MCF 10A (cell line): ENCODE measurements around the gene GRID2IP. TPM values are rescaled to one million over a fixed set of nuclear protein-coding genes. Genes with fewer than 3 reads are reported as not detected.
A peak's percentile ranks its signal among the peaks of the same experiment; 100 is the strongest.

Experiments used
- BruUV-seq: library from RNA; stranded (reverse); fragments of 400-500 nt; replicated peaks from 2 replicates; lab custom pipeline; 2021; lab: Mats Ljungman, UMichigan
- CTCF ChIA-PET: fragments of 300-600 bp; sonication (Branson Sonifier 250); formaldehyde crosslinking; extraction: SDS; loops from one replicate; lab custom pipeline; 2021; ENCODE audit warnings: antibody characterized with exemption, inconsistent platforms; lab: Yijun Ruan, JAX
- POLR2A ChIA-PET: fragments of 300-600, 350-650 bp; sonication (Branson Sonifier 250); formaldehyde crosslinking; extraction: SDS; loops from one replicate; lab custom pipeline; 2020; ENCODE audit warnings: antibody characterized with exemption, inconsistent platforms; lab: Yijun Ruan, JAX
- DNase-seq: peaks from one replicate; pipeline ENCODE4 v3.0.0-alpha.2; 2018; ENCODE audit not compliant: unreplicated experiment
- H3K27ac Mint-ChIP-seq: one replicate; pipeline ENCODE4 v1.8.0; 2022; ENCODE audit warnings: mild to moderate bottlenecking, low read depth, mixed read lengths; ENCODE audit not compliant: unreplicated experiment
- H3K27me3 Mint-ChIP-seq: one replicate; pipeline ENCODE4 v1.8.0; 2022; ENCODE audit warnings: mixed read lengths; ENCODE audit not compliant: insufficient read depth, unreplicated experiment
- H3K36me3 Mint-ChIP-seq: one replicate; pipeline ENCODE4 v1.8.0; 2022; ENCODE audit warnings: mild to moderate bottlenecking, moderate library complexity, mixed read lengths; ENCODE audit not compliant: insufficient read depth, unreplicated experiment
- H3K4me1 Mint-ChIP-seq: one replicate; pipeline ENCODE4 v1.8.0; 2022; ENCODE audit warnings: mixed read lengths; ENCODE audit not compliant: insufficient read depth, unreplicated experiment
- H3K4me3 Mint-ChIP-seq: one replicate; pipeline ENCODE4 v1.8.0; 2022; ENCODE audit warnings: mild to moderate bottlenecking, moderate library complexity, mixed read lengths; ENCODE audit not compliant: unreplicated experiment
- H3K9me3 Mint-ChIP-seq: one replicate; pipeline ENCODE4 v1.8.0; 2022; ENCODE audit warnings: mixed read lengths; ENCODE audit not compliant: unreplicated experiment
- CTCF ChIP-seq: fragments of 200-600 bp; IDR thresholded peaks from one replicate; pipeline ENCODE4 v1.8.0; 2022; ENCODE audit warnings: antibody characterized with exemption, mild to moderate bottlenecking; ENCODE audit not compliant: unreplicated experiment
- intact Hi-C: fragments of 100-400 bp; cut with micrococcal nuclease; formaldehyde crosslinking; loops from 2 replicates; pipeline ENCODE4 v1.14.1; 2022
- total RNA-seq: library from RNA; stranded (reverse); gene quantifications from 2 replicates; pipeline ENCODE4 v1.2.3, GENCODE V29; 2022

Gene GRID2IP
- total RNA-seq, 1 experiment from 2014 or later: not detected

- DNase-seq: no peak
- ChIA-PET CTCF (no interaction called here), POLR2A (no interaction called here)
- no peaks in the 10 kb centered on the region for H3K27me3 Mint-ChIP-seq
- no peak for TF ChIP-seq CTCF
- no peaks in the 10 kb centered on the region for H3K9me3 Mint-ChIP-seq
- no peak overlapping the region for H3K4me3 Mint-ChIP-seq
- H3K36me3 Mint-ChIP-seq: no peaks in the 10 kb centered on the region
- intact Hi-C loops: no loop called here
- no peaks in the 10 kb centered on the region for H3K4me1 Mint-ChIP-seq
- H3K27ac Mint-ChIP-seq: no peak overlapping the region
- no TSS peak for BruUV-seq
Observed at GRCh38 chr7:6553448-6554044, 2.3 kb upstream of the GRID2IP start.

GRCh38 chr7:6547400-6547799 lies 3.9 kb downstream of the GRID2IP start:
- POLR2A ChIA-PET: no interaction called here
- Mint-ChIP-seq H3K4me1 (no peaks in the 10 kb centered on the region), H3K4me3 (no peak overlapping the region), H3K36me3 (no peaks in the 10 kb centered on the region), H3K9me3 (no peaks in the 10 kb centered on the region), H3K27me3 (no peaks in the 10 kb centered on the region), H3K27ac (no peak overlapping the region)
- no peak for DNase-seq
- intact Hi-C loops: no loop called here
- CTCF ChIA-PET: interaction anchor here (1.1 kb wide), 1 partner anchor 31 kb away, joined by 4 read pairs; no protein-coding TSS in a partner anchor
- TF ChIP-seq CTCF: no peak
- no TSS peak for BruUV-seq

GRCh38 chr7:6546498-6547251 lies 4.6 kb downstream of the GRID2IP start:
- no TSS peak for BruUV-seq
- intact Hi-C loops: no loop called here
- H3K36me3 Mint-ChIP-seq: no peaks in the 10 kb centered on the region
- ChIA-PET POLR2A (no interaction called here), CTCF (interaction anchor here (1.1 kb wide), 1 partner anchor 30 kb away, joined by 4 read pairs; no protein-coding TSS in a partner anchor)
- DNase-seq: peak; percentile 9
- H3K4me1 Mint-ChIP-seq: no peaks in the 10 kb centered on the region
- no peaks in the 10 kb centered on the region for H3K9me3 Mint-ChIP-seq
- H3K27me3 Mint-ChIP-seq: no peaks in the 10 kb centered on the region
- H3K27ac Mint-ChIP-seq: no peak overlapping the region
- TF ChIP-seq CTCF: no peak
- no peak overlapping the region for H3K4me3 Mint-ChIP-seq

GRCh38 chr7:6545398-6546126 lies 5.7 kb downstream of the GRID2IP start:
- no peaks in the 10 kb centered on the region for H3K27me3 Mint-ChIP-seq
- intact Hi-C loops: no loop called here
- TF ChIP-seq CTCF: no peak
- no peaks in the 10 kb centered on the region for H3K9me3 Mint-ChIP-seq
- BruUV-seq: no TSS peak
- ChIA-PET CTCF (interaction anchor here (0.9 kb wide), 1 partner anchor 30 kb away, joined by 3 read pairs; no protein-coding TSS in a partner anchor), POLR2A (no interaction called here)
- H3K4me1 Mint-ChIP-seq: no peaks in the 10 kb centered on the region
- H3K4me3 Mint-ChIP-seq: no peak overlapping the region
- no peaks in the 10 kb centered on the region for H3K36me3 Mint-ChIP-seq
- DNase-seq: no peak
- H3K27ac Mint-ChIP-seq: no peak overlapping the region
